ENCODE results near the gene LLGL2.
"Not testable (repeated sequence)": the region's sequence is repeated elsewhere in the genome, so short reads cannot be mapped to it uniquely, and the experiment has no call there.

GRCh38 chr17:75583197-75583596 lies 57.7 kb downstream of the LLGL2 start:
- not testable (repeated sequence) for TF ChIP-seq CTCF (conservative IDR thresholded peaks at IDR 0.05; ENCODE audit: low read length); EZH2phosphoT487 (IDR thresholded peaks at IDR 0.05; ENCODE audit: borderline replicate concordance, low read depth, low read length)
